GM12878 (cell line): Measurements from ENCODE around the gene EBLN1. TPM values are rescaled to one million over a fixed set of nuclear protein-coding genes. Genes with fewer than 3 reads are reported as not detected.

Experiments used
- ATAC-seq: fragments of 200-7000 bp; cut with Tn5 transposase; 3 replicates; pipeline ENCODE4 v1.9.1; 2020; ENCODE audit warnings: mild to moderate bottlenecking, moderate library complexity
- BruUV-seq: library from RNA; stranded (reverse); fragments of 400-500 nt; replicated peaks from 2 replicates; lab custom pipeline; 2021; lab: Mats Ljungman, UMichigan
- CTCF ChIA-PET: fragments of 300-600 bp; sonication (Branson Sonifier 250); formaldehyde crosslinking; extraction: SDS; loops from one replicate; lab custom pipeline; 2021; ENCODE audit warnings: inconsistent platforms; lab: Yijun Ruan, JAX
- POLR2A ChIA-PET: fragments of 350-600 bp; formaldehyde crosslinking; extraction: SDS; loops from one replicate; lab custom pipeline; 2021; ENCODE audit warnings: inconsistent platforms; lab: Charles Lee
- RAD21 ChIA-PET: fragments of 300-600 bp; sonication (Branson Sonifier 250); formaldehyde crosslinking; loops from one replicate; lab custom pipeline; 2023; ENCODE audit warnings: antibody characterized with exemption; ENCODE audit not compliant: unreplicated experiment; lab: Charles Lee
- SMC1A ChIA-PET: fragments of 300-600 bp; sonication (Branson Sonifier 250); formaldehyde crosslinking; loops from one replicate; lab custom pipeline; 2023; ENCODE audit not compliant: unreplicated experiment, uncharacterized antibody; lab: Charles Lee
- DNase-seq: peaks from one replicate; pipeline ENCODE4 v3.0.0-alpha.2; 2011; ENCODE audit warnings: low read depth, low spot score
- FAIRE-seq: peaks from 3 replicates; lab custom pipeline; 2011; peaks lifted over from hg19 to GRCh38; lab: Jason Lieb, UNC
- H2AFZ ChIP-seq: 2 replicates; pipeline ENCODE4 v1.6.0; 2011; ENCODE audit warnings: low read depth, low read length, control low read depth; ENCODE audit not compliant: control insufficient read depth
- H3K27ac ChIP-seq: 2 replicates; pipeline ENCODE4 v1.5.1; 2011; ENCODE audit warnings: control low read depth; ENCODE audit not compliant: control insufficient read depth, insufficient read depth
- H3K27me3 ChIP-seq, 2 experiments: replicated peaks in 1 of 2; 2 replicates each; pipeline versions ENCODE4 v1.6.0 to v1.6.1; 2011; ENCODE audit warnings: low read length in 1 of 2; ENCODE audit not compliant: control insufficient read depth in 2 of 2, insufficient read depth in 2 of 2
- H3K36me3 ChIP-seq, 2 experiments: 2 replicates each; pipeline ENCODE4 v1.5.1; 2011; ENCODE audit warnings: low read length in 1 of 2; ENCODE audit not compliant: control insufficient read depth in 2 of 2, insufficient read depth in 2 of 2
- H3K4me1 ChIP-seq: 2 replicates; pipeline ENCODE4 v1.6.1; 2011; ENCODE audit warnings: mild to moderate bottlenecking, low read length, moderate library complexity, mixed read lengths; ENCODE audit not compliant: control insufficient read depth, insufficient read depth
- H3K4me2 ChIP-seq: 2 replicates; pipeline ENCODE4 v1.6.0; 2011; ENCODE audit warnings: control low read depth; ENCODE audit not compliant: control insufficient read depth, insufficient read depth
- H3K4me3 ChIP-seq: fragments of 200-600 bp; sonication (generic); 2 replicates; pipeline ENCODE4 v1.5.1; 2016
- H3K79me2 ChIP-seq: 2 replicates; pipeline ENCODE4 v1.6.0; 2011; ENCODE audit warnings: low read length; ENCODE audit not compliant: control insufficient read depth, insufficient read depth
- H3K9ac ChIP-seq: 2 replicates; pipeline ENCODE4 v1.8.0; 2011; ENCODE audit warnings: low read length, control low read depth, mixed read lengths; ENCODE audit not compliant: control insufficient read depth, insufficient read depth
- H3K9me3 ChIP-seq: replicated peaks from 3 replicates; pipeline ENCODE4 v1.5.1; 2011; ENCODE audit warnings: mild to moderate bottlenecking, low read length; ENCODE audit not compliant: control insufficient read depth, insufficient read depth
- H4K20me1 ChIP-seq: 2 replicates; pipeline ENCODE4 v1.6.0; 2011; ENCODE audit not compliant: control insufficient read depth, insufficient read depth
- CEBPZ ChIP-seq: fragments of 150-350 bp; IDR thresholded peaks from 2 replicates; pipeline ENCODE4 v1.6.1; 2016; ENCODE audit warnings: low read depth, low read length
- HDGF ChIP-seq: fragments of 450-650 bp; IDR thresholded peaks from 2 replicates; pipeline ENCODE4 v1.6.1; 2016; ENCODE audit warnings: antibody characterized with exemption
- JUNB ChIP-seq: IDR thresholded peaks from 2 replicates; pipeline ENCODE4 v1.6.1; 2016; ENCODE audit warnings: antibody characterized with exemption, mild to moderate bottlenecking
- MYB ChIP-seq: fragments of 150-350 bp; IDR thresholded peaks from 2 replicates; pipeline ENCODE4 v1.6.1; 2014; ENCODE audit warnings: mild to moderate bottlenecking, low read depth, low read length, borderline replicate concordance
- RCOR1 ChIP-seq: conservative IDR thresholded peaks from 2 replicates; pipeline ENCODE4 v1.6.1; 2012; ENCODE audit warnings: low read depth, low read length, improper control_type of control experiment
- SMAD1 ChIP-seq: fragments of 450-650 bp; IDR thresholded peaks from 2 replicates; pipeline ENCODE4 v1.6.1; 2018; ENCODE audit warnings: mild to moderate bottlenecking, low read depth; ENCODE audit not compliant: partially characterized antibody
- TARDBP ChIP-seq: IDR thresholded peaks from 2 replicates; pipeline ENCODE4 v1.6.1; 2016; ENCODE audit warnings: borderline replicate concordance
- WGBS: methylation state at CpG from one replicate; pipeline ENCODE4 v1.1.6; 2016; ENCODE audit warnings: low lambda C conversion rate; ENCODE audit not compliant: insufficient replicate concordance, insufficient coverage; ENCODE audit errors: missing lambda C conversion rate; 5-methylcytosine and 5-hydroxymethylcytosine counted together
- in situ Hi-C: fragments of 300-500 bp; cut with MboI; formaldehyde crosslinking; loops from 9 replicates; pipeline ENCODE4 v1.14.3; 2018; ENCODE audit warnings: mixed read lengths
- intact Hi-C: fragments of 100-400 bp; cut with micrococcal nuclease; formaldehyde crosslinking; loops from one replicate; pipeline ENCODE4 v1.14.2; 2022; ENCODE audit not compliant: unreplicated experiment
- polyA plus RNA-seq, 11 experiments: library from polyadenylated mRNA; depleted of rRNA in 4 of 11; unstranded in 6 of 11; stranded (reverse) in 5 of 11; fragments of >200 nt; fragmentation: Nextera tagmentation in 4 of 11; fragmentation: Illumina TruSeq in 1 of 11; extraction: Ambion mirVana in 4 of 11; extraction: Trizol in 1 of 11; gene quantifications; 1 replicate in 1 of 11; 2 replicates in 10 of 11; pipeline versions ENCODE4 v1.2.1 to v1.2.3, GENCODE V29; 2011 to 2016; ENCODE audit warnings: inconsistent platforms in 2 of 11, missing spikeins in 2 of 11, low read depth in 1 of 11
- total RNA-seq, 4 experiments: library from RNA; depleted of rRNA in 3 of 4; stranded (reverse); fragments of >200 nt in 3 of 4; fragmentation: Illumina TruSeq in 1 of 4; extraction: Trizol in 1 of 4; gene quantifications; 2 replicates each; pipeline versions ENCODE4 v1.2.1 to v1.2.3, GENCODE V29; 2013 to 2021

EBLN1 gene
- total and polyA plus RNA-seq, 10 of the 15 experiments (the other 5 are each of a cell fraction or from before 2014, with no cell fraction given), result not detected

GRCh38 chr10:22193945-22194344, 23.9 kb downstream of the EBLN1 start:
- Histone ChIP-seq H3K4me2 (no peak overlapping the region), H3K4me1 (no peaks in the 10 kb centered on the region), H4K20me1 (no peaks in the 10 kb centered on the region), H3K27me3 (no peaks in the 10 kb centered on the region; a peak in 1 of 4 replicates), H3K36me3 (no peaks in the 10 kb centered on the region), H3K27ac (no peak overlapping the region), H3K79me2 (no peaks in the 10 kb centered on the region), H2AFZ (no peak overlapping the region), H3K9me3 (no peaks in the 10 kb centered on the region), H3K9ac (no peak overlapping the region), H3K4me3 (no peak overlapping the region)
- 41% methylated on average over 2 of the region's 2 CpGs for WGBS
- FAIRE-seq (no peak), ATAC-seq (no peak), DNase-seq (no peak)
- TF ChIP-seq SMAD1 (no peak), RCOR1 (no peak), JUNB (no peak), MYB (no peak), CEBPZ (no peak), HDGF (no peak), TARDBP (no peak)
- CTCF ChIA-PET, result no interaction called here
- POLR2A ChIA-PET, result no interaction called here
- SMC1A ChIA-PET, result no interaction called here
- no TSS peak for BruUV-seq
- RAD21 ChIA-PET, result no interaction called here
- in situ Hi-C loops, result no loop called here
- intact Hi-C loops, result no loop called here
